Measurements from ENCODE around the gene PLXDC2. TPM values are rescaled to one million over a fixed set of nuclear protein-coding genes. Genes with fewer than 3 reads are reported as not detected.

The PLXDC2 gene
- total RNA-seq, 1 experiment from 2014 or later, result 38.7 TPM

GRCh38 chr10:19862811-19863515, 46.7 kb downstream of the PLXDC2 start:
- no peak overlapping the region for H2BK12ac ChIP-seq (ENCODE audit: insufficient read length, low read depth, low read length)
- H3K18ac ChIP-seq (ENCODE audit: insufficient read length, low read depth, low read length), result no peak overlapping the region
- H2BK15ac ChIP-seq (ENCODE audit: low read depth, low read length), result no peak overlapping the region
- H2BK5ac ChIP-seq (ENCODE audit: insufficient read length, low read length), result no peak overlapping the region
- no peak overlapping the region for H2BK20ac ChIP-seq (ENCODE audit: low read depth, low read length, poor library complexity, severe bottlenecking)
- no peak overlapping the region for H2AFZ ChIP-seq (ENCODE audit: low read length)
- H2BK120ac ChIP-seq (ENCODE audit: low read depth, low read length, poor library complexity, severe bottlenecking), result no peak overlapping the region
- Mint-ChIP-seq H3K27ac (no peak overlapping the region), H3K27me3 (ENCODE audit: low read depth) (no peaks in the 10 kb centered on the region; the same call in 1 of the 2 replicates), H3K36me3 (ENCODE audit: insufficient read depth in 1 of 3, low read depth in 3 of 3) (peaks cover 18 to 26% (median 26%) of the 10 kb centered on the region in 3 experiments), H3K4me3 (no peak overlapping the region), H3K4me1 (peaks cover 26 to 30% of the 10 kb centered on the region in 2 experiments), H3K9me3 (peaks cover 5 to 7% of the 10 kb centered on the region in 2 experiments; a peak in 3 of 5 replicates)
- TF ChIP-seq, protein P1, sequence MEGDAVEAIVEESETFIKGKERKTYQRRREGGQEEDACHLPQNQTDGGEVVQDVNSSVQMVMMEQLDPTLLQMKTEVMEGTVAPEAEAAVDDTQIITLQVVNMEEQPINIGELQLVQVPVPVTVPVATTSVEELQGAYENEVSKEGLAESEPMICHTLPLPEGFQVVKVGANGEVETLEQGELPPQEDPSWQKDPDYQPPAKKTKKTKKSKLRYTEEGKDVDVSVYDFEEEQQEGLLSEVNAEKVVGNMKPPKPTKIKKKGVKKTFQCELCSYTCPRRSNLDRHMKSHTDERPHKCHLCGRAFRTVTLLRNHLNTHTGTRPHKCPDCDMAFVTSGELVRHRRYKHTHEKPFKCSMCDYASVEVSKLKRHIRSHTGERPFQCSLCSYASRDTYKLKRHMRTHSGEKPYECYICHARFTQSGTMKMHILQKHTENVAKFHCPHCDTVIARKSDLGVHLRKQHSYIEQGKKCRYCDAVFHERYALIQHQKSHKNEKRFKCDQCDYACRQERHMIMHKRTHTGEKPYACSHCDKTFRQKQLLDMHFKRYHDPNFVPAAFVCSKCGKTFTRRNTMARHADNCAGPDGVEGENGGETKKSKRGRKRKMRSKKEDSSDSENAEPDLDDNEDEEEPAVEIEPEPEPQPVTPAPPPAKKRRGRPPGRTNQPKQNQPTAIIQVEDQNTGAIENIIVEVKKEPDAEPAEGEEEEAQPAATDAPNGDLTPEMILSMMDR (conservative IDR thresholded peaks at IDR 0.05), result no peak
- H3K79me2 ChIP-seq (ENCODE audit: insufficient read depth, low read length), result peaks cover 5% of the 10 kb centered on the region; the same call in 1 of the 2 replicates
- H3K9ac ChIP-seq (ENCODE audit: extremely low read depth, insufficient read length, low read length), result no peak overlapping the region
- H3K14ac ChIP-seq (ENCODE audit: insufficient read depth, low read length), result no peak overlapping the region
- no peak overlapping the region for H3K56ac ChIP-seq (ENCODE audit: insufficient read length, low read depth, low read length)
- H3K23ac ChIP-seq (ENCODE audit: insufficient read length, low read depth, low read length), result no peak overlapping the region
- H3K4me1 ChIP-seq (ENCODE audit: insufficient read depth, low read length), result 0 out of 2 replicates have a peak, but pooled peaks cover 3% of the 10 kb centered on the region
- no peak for DNase-seq
- H4K91ac ChIP-seq (ENCODE audit: insufficient read length, low read depth, low read length), result no peak overlapping the region
- WGBS (ENCODE audit: extremely low coverage, insufficient read length, low lambda C conversion rate), result no CpG with 5 or more reads among the region's 8 CpGs
- no peak overlapping the region for H3T11ph ChIP-seq (ENCODE audit: low read length)
- H4K5ac ChIP-seq (ENCODE audit: insufficient read length, low read depth, low read length), result no peak overlapping the region
- no peaks in the 10 kb centered on the region for H3K27me3 ChIP-seq (ENCODE audit: insufficient read depth, low read length)
- no peak overlapping the region for H2AK5ac ChIP-seq (ENCODE audit: insufficient read length, low read length)
- H3K23me2 ChIP-seq (ENCODE audit: insufficient read length, low read depth, low read length, poor library complexity, severe bottlenecking), result no peaks in the 10 kb centered on the region
- no peaks in the 10 kb centered on the region for H3K9me3 ChIP-seq (ENCODE audit: control insufficient read depth, low read depth, low read length)
- peaks cover 10% of the 10 kb centered on the region for H3K79me1 ChIP-seq (ENCODE audit: insufficient read depth, low read depth, low read length, poor library complexity, severe bottlenecking)
- H3K4me2 ChIP-seq (ENCODE audit: insufficient read depth, insufficient read length, low read length), result no peak overlapping the region
- no peak overlapping the region for H4K8ac ChIP-seq (replicated peaks; ENCODE audit: insufficient read length, low read depth, low read length)
- no peak overlapping the region for H3K27ac ChIP-seq (ENCODE audit: insufficient read length, low read depth, low read length)
- H4K20me1 ChIP-seq (ENCODE audit: control insufficient read depth, insufficient read depth, insufficient read length), result no peaks in the 10 kb centered on the region
- no peak overlapping the region for H3K4ac ChIP-seq (ENCODE audit: low read depth, low read length)

Data from H9 (cell line).